GM21360 (cell line): ENCODE results near the gene IFT81.
"Not testable (repeated sequence)": the region's sequence is repeated elsewhere in the genome, so short reads cannot be mapped to it uniquely, and the experiment has no call there.

ENCODE experiments used
- ATAC-seq: cut with Tn5 transposase; IDR thresholded peaks from one replicate; pipeline ENCODE4 v1.9.1; 2021; ENCODE audit warnings: mild to moderate bottlenecking, moderate library complexity; ENCODE audit not compliant: unreplicated experiment

The IFT81 gene

GRCh38 chr12:110108309-110109036 is 15.7 kb upstream of the IFT81 start:
- no peak for ATAC-seq

GRCh38 chr12:110109037-110109836 is 14.9 kb upstream of the IFT81 start:
- ATAC-seq = no peak

GRCh38 chr12:110109837-110110535 is 14.2 kb upstream of the IFT81 start:
- no peak for ATAC-seq

- no peak for ATAC-seq
Measured at GRCh38 chr12:110111476-110112334, 12.5 kb upstream of the IFT81 start.

GRCh38 chr12:110112335-110112660 is 11.9 kb upstream of the IFT81 start:
- ATAC-seq = no peak

GRCh38 chr12:110114528-110114937 is 9.6 kb upstream of the IFT81 start:
- ATAC-seq = no peak

GRCh38 chr12:110115675-110116074 is 8.5 kb upstream of the IFT81 start:
- ATAC-seq = no peak

- ATAC-seq = no peak
Measured at GRCh38 chr12:110116623-110117022, 7.5 kb upstream of the IFT81 start.

GRCh38 chr12:110117210-110117609 is 6.9 kb upstream of the IFT81 start:
- not testable (repeated sequence) for ATAC-seq

GRCh38 chr12:110117956-110118685 is 6.0 kb upstream of the IFT81 start:
- no peak for ATAC-seq

- no peak for ATAC-seq
Measured at GRCh38 chr12:110122929-110123328, 1.2 kb upstream of the IFT81 start.

GRCh38 chr12:110123919-110124268 is 263 bp upstream of the IFT81 start:
- ATAC-seq = peak; percentile 39

- no peak for ATAC-seq
Measured at GRCh38 chr12:110126557-110126956, 2.4 kb downstream of the IFT81 start.

- ATAC-seq = no peak
Measured at GRCh38 chr12:110134691-110135411, 10.7 kb downstream of the IFT81 start.

GRCh38 chr12:110135806-110136205 is 11.6 kb downstream of the IFT81 start:
- ATAC-seq = no peak

- ATAC-seq = no peak
Measured at GRCh38 chr12:110137786-110138185, 13.6 kb downstream of the IFT81 start.

- no peak for ATAC-seq
Measured at GRCh38 chr12:110141389-110141788, 17.2 kb downstream of the IFT81 start.

- ATAC-seq = no peak
Measured at GRCh38 chr12:110146986-110147385, 22.8 kb downstream of the IFT81 start.

GRCh38 chr12:110149086-110149660 is 25.0 kb downstream of the IFT81 start:
- no peak for ATAC-seq
